Effector CD8-positive, alpha-beta T cell (primary cell): Measurements from ENCODE around the gene MRPS34.

Experiments used
- DNase-seq: peaks from one replicate; lab custom pipeline; 2025; lab: John Stamatoyannopoulos, UW

The MRPS34 gene

DNA sequence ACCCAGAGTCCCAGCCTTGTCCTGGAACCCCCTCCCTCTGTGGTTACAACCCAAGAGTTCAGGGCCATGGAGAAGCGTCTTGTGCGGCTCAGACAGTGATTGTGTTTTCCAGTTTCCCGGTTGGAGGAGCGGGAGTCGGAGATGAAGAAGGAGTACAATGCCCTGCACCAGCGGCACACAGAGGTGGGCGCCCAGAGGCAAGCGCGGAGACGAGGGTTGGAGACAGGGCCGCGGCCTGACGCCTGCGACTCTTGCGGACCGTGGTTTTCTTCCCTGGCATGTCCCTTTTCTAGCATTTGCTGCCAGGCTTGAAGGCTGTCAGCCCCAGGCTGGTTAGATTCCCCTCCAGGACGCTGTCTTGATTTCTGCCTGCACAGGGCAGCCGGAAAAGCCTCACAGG, 43.9 kb downstream of the MRPS34 start:
- DNase-seq = no peak

DNA sequence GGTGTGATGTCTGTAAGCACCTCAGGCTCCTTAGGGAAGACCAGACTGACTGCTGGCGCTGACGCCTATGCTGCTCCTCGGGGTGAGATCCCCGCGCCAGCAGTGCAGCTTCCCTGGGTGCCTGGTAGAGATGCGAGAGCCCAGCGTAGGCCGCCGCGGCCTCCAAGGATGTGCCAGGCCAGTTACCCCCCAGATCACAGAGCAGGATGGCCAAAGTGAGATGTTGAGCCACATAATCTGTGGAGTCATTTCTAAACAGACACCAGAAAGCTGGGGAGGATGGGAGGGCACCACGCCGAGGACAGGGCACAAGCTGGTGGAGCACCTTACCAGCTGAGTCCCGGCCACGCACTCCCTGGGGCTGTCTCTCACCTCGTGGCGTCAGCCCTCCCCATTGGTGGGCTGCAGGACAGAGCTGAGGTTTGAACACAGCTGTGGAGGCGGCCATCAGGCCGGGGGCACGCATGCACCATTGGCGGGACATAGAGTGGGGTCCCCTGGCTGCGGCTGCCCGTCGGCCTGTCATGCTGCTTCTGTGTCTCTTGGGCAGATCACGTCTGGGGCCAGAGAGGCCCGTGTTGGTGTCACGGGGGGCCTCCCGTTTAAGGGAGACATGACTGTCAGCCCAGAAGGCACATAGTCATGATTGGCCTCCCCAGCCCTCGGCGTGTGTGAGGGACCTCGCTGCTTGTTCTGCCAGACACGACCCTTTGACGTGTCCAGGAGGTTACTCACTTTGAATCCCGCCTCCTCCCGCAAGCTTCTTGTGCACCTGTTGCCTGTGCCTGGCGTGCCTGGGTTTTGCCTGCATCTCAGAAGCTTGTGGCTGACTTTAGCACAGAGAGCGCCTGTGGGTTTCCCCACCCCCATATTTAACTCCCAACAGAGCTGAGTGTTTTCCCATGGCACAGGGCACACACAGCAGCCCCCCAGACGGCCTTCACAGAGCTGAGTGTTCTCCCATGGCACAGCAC, 45.0 kb downstream of the MRPS34 start:
- no peak for DNase-seq

DNA sequence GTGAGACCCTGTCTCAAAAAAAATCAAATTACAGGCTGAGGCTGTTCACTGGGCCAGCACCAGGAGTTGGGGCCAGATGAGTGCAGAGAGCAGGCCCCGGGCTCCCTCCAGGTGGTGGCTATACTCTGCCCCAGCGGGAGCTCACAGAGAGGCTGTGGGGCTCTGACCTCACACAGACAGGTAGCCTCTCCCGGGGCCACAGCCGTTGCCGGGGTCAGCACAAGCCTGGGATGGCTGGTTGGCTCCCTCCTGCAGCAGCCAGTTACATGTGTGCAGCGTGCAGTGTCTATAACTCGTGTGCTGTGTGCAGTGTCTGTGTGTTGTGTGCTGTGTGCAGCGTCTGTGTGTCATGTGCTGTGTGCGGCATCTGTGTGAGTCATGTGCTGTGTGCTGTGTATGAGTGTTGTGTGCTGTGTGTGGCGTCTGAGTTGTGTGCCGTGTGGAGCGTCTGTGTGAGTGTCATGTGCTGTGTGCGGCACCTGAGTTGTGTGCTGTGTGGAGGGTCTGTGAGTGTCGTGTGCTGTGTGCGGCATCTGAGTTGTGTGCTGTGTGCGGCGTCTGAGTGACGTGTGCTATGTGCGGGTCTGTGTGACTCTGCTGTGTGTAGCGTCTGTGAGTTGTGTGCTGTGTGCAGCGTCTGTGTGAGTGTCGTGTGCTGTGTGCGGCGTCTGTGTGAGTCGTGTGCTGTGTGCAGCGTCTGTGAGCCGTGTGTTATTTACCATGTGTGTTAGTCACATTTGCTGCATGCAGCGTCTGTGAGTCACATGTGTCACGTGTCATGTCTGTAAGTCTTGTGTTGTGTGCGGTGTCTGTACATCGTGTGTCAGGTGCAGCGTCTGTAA, 46.1 kb downstream of the MRPS34 start:
- DNase-seq = no peak

DNA sequence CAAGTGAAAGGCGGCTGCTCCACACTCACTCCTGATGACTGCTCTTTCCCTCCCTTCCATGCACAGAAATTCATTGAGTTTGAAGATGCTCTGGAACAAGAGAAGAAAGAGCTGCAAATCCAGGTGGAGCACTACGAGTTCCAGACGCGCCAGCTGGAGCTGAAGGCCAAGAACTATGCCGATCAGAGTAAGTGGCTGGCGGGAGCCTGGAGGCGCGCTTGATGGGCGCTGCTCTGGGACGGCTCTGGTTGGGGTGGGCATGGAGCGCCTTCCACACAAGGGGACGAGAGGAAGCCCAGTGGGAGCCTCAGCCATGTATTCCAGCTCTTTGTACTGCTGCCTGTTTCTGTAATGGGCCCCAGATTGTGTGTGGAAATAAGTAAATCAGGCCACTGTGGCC, 48.4 kb downstream of the MRPS34 start:
- DNase-seq = no peak

DNA sequence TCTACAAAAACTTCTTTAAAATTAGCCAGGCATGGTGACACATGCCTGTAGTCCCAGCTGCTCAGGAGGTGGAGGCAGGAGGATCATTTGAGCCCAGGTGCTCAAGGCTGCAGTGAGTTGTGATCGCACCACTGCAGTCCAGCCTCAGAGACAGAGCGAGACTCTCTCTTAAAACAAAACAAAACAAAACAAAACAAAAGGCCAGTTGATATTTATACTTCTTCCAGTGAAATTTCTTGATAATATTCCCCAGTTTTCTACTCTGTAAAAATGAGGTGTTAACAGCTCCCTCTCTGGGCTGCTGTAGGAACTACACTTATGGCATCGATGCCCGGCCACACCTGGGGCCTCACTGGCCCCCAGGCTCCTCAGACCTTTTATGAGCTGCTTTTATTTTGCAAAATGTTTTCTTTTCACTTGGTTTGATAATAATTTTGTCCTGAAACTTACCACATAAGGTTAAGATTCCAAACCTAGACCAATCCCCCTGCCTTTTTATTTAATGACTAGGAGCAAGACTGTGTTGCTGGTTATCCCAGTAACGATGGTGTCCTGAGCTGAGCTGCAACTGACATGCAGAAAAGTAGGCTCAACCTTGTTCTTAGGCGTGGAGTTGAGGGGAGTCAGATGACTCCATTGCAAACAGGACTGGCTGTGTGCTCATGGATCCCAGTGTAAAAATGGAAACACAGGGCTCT, 49.3 kb downstream of the MRPS34 start:
- DNase-seq = peak; percentile 25
